ENCODE data around the gene RPRD1B. TPM values are rescaled to one million over a fixed set of nuclear protein-coding genes. Genes with fewer than 3 reads are reported as not detected.
A peak's percentile ranks its signal among the peaks of the same experiment; 100 is the strongest.

Gene RPRD1B
- total RNA-seq, 1 experiment from 2014 or later = 21.5 TPM

- DNase-seq (ENCODE audit: low read depth) = no peak
Measured at GRCh38 chr20:38036366-38036765, 2.8 kb downstream of the RPRD1B start.

GRCh38 chr20:38040276-38040675 is 6.7 kb downstream of the RPRD1B start:
- DNase-seq (ENCODE audit: low read depth) = no peak

GRCh38 chr20:38043512-38044300 is 10.2 kb downstream of the RPRD1B start:
- DNase-seq (ENCODE audit: low read depth) = peak; percentile 76

GRCh38 chr20:38044685-38045084 is 11.1 kb downstream of the RPRD1B start:
- no peak for DNase-seq (ENCODE audit: low read depth)

GRCh38 chr20:38046572-38046971 is 13.0 kb downstream of the RPRD1B start:
- DNase-seq (ENCODE audit: low read depth) = no peak

- DNase-seq (ENCODE audit: low read depth) = peak; percentile 90
Measured at GRCh38 chr20:38049800-38050199, 16.3 kb downstream of the RPRD1B start.

- DNase-seq (ENCODE audit: low read depth) = no peak
Measured at GRCh38 chr20:38050686-38051085, 17.1 kb downstream of the RPRD1B start.

GRCh38 chr20:38052870-38053269 is 19.3 kb downstream of the RPRD1B start:
- no peak for DNase-seq (ENCODE audit: low read depth)

GRCh38 chr20:38054647-38055046 is 21.1 kb downstream of the RPRD1B start:
- no peak for DNase-seq (ENCODE audit: low read depth)

- DNase-seq (ENCODE audit: low read depth) = no peak
Measured at GRCh38 chr20:38055294-38055693, 21.7 kb downstream of the RPRD1B start.

- no peak for DNase-seq (ENCODE audit: low read depth)
Measured at GRCh38 chr20:38055848-38056247, 22.3 kb downstream of the RPRD1B start.

- DNase-seq (ENCODE audit: low read depth) = peak; percentile 79
Measured at GRCh38 chr20:38057351-38057972, 23.9 kb downstream of the RPRD1B start.

- DNase-seq (ENCODE audit: low read depth) = no peak
Measured at GRCh38 chr20:38059832-38060231, 26.3 kb downstream of the RPRD1B start.

GRCh38 chr20:38060536-38060935 is 27.0 kb downstream of the RPRD1B start:
- peak; percentile 36 for DNase-seq (ENCODE audit: low read depth)

GRCh38 chr20:38061109-38061508 is 27.6 kb downstream of the RPRD1B start:
- DNase-seq (ENCODE audit: low read depth) = no peak

- DNase-seq (ENCODE audit: low read depth) = no peak
Measured at GRCh38 chr20:38062890-38063289, 29.3 kb downstream of the RPRD1B start.

GRCh38 chr20:38063911-38064530 is 30.5 kb downstream of the RPRD1B start:
- no peak for DNase-seq (ENCODE audit: low read depth)

GRCh38 chr20:38065764-38066375 is 32.3 kb downstream of the RPRD1B start:
- no peak for DNase-seq (ENCODE audit: low read depth)

GRCh38 chr20:38066969-38067716 is 33.6 kb downstream of the RPRD1B start:
- no peak for DNase-seq (ENCODE audit: low read depth)

- no peak for DNase-seq (ENCODE audit: low read depth)
Measured at GRCh38 chr20:38067717-38068365, 34.3 kb downstream of the RPRD1B start.

- no peak for DNase-seq (ENCODE audit: low read depth)
Measured at GRCh38 chr20:38072898-38073297, 39.4 kb downstream of the RPRD1B start.
